Muscle layer of colon (tissue), 2 donors: ENCODE measurements around the gene ABCE1.

Source experiments
- H3K27ac ChIP-seq: one replicate; pipeline ENCODE4 v1.7.0; 2013; ENCODE audit warnings: low read depth, mild to moderate bottlenecking, low read length, moderate library complexity
- H3K27me3 ChIP-seq, 2 donors: one replicate each; pipeline ENCODE4 v1.7.0; 2013; ENCODE audit warnings: low read length in 2 of 2, mild to moderate bottlenecking in 2 of 2; ENCODE audit not compliant: insufficient read depth in 2 of 2, control insufficient read depth in 1 of 2
- H3K36me3 ChIP-seq: one replicate; pipeline ENCODE4 v1.7.0; 2013; ENCODE audit warnings: mild to moderate bottlenecking, low read length; ENCODE audit not compliant: insufficient read depth
- H3K4me1 ChIP-seq: one replicate; pipeline ENCODE4 v1.7.0; 2013; ENCODE audit warnings: mild to moderate bottlenecking, low read length; ENCODE audit not compliant: insufficient read depth
- H3K4me3 ChIP-seq, 2 donors: one replicate each; pipeline ENCODE4 v1.7.0; 2013; ENCODE audit warnings: low read length in 2 of 2, low read depth in 1 of 2, mild to moderate bottlenecking in 1 of 2, moderate library complexity in 1 of 2
- H3K9ac ChIP-seq: one replicate; pipeline ENCODE4 v1.7.0; 2013; ENCODE audit warnings: low read length
- H3K9me3 ChIP-seq: one replicate; pipeline ENCODE4 v1.7.0; 2013; ENCODE audit warnings: mild to moderate bottlenecking, low read length
- donor health status: abdominal sarcoma.
- donor health status: Adenocarcinoma of cecum.

Gene ABCE1

GRCh38 chr4:145154573-145154972 lies 56.5 kb downstream of the ABCE1 start:
- Histone ChIP-seq H3K9ac (no peak overlapping the region), H3K27me3 (no peaks in the 10 kb centered on the region), H3K27ac (no peak overlapping the region), H3K4me3 (no peak overlapping the region), H3K36me3 (peaks cover 43% of the 10 kb centered on the region), H3K4me1 (peaks cover 4% of the 10 kb centered on the region), H3K9me3 (no peaks in the 10 kb centered on the region)

GRCh38 chr4:145155268-145155870 lies 57.3 kb downstream of the ABCE1 start:
- H3K9me3 ChIP-seq = no peaks in the 10 kb centered on the region
- no peaks in the 10 kb centered on the region for H3K27me3 ChIP-seq
- H3K36me3 ChIP-seq = peaks cover 35% of the 10 kb centered on the region
- H3K27ac ChIP-seq = no peak overlapping the region
- H3K4me3 ChIP-seq = no peak overlapping the region
- H3K4me1 ChIP-seq = peaks cover 4% of the 10 kb centered on the region
- no peak overlapping the region for H3K9ac ChIP-seq

GRCh38 chr4:145156986-145157385 lies 58.9 kb downstream of the ABCE1 start:
- no peak overlapping the region for H3K9ac ChIP-seq
- no peak overlapping the region for H3K4me3 ChIP-seq
- no peaks in the 10 kb centered on the region for H3K9me3 ChIP-seq
- H3K27me3 ChIP-seq = no peaks in the 10 kb centered on the region
- H3K36me3 ChIP-seq = peaks cover 43% of the 10 kb centered on the region
- H3K4me1 ChIP-seq = peaks cover 4% of the 10 kb centered on the region
- no peak overlapping the region for H3K27ac ChIP-seq

GRCh38 chr4:145161549-145161948 lies 63.4 kb downstream of the ABCE1 start:
- no peaks in the 10 kb centered on the region for H3K4me1 ChIP-seq
- peaks cover 18% of the 10 kb centered on the region for H3K36me3 ChIP-seq
- no peaks in the 10 kb centered on the region for H3K9me3 ChIP-seq
- no peak overlapping the region for H3K4me3 ChIP-seq
- no peak overlapping the region for H3K27ac ChIP-seq
- no peaks in the 10 kb centered on the region for H3K27me3 ChIP-seq
- H3K9ac ChIP-seq = no peak overlapping the region

- H3K4me3 ChIP-seq = no peak overlapping the region
- peaks cover 12% of the 10 kb centered on the region for H3K36me3 ChIP-seq
- H3K27ac ChIP-seq = no peak overlapping the region
- no peaks in the 10 kb centered on the region for H3K27me3 ChIP-seq
- no peak overlapping the region for H3K9ac ChIP-seq
- no peaks in the 10 kb centered on the region for H3K9me3 ChIP-seq
- peaks cover 3% of the 10 kb centered on the region for H3K4me1 ChIP-seq
These were observed 69.8 kb downstream of the ABCE1 start for GRCh38 chr4:145167887-145168286.

GRCh38 chr4:145168581-145169187 lies 70.6 kb downstream of the ABCE1 start:
- Histone ChIP-seq H3K27me3 (no peaks in the 10 kb centered on the region), H3K4me1 (peaks cover 3% of the 10 kb centered on the region), H3K9me3 (no peaks in the 10 kb centered on the region), H3K9ac (no peak overlapping the region), H3K4me3 (no peak overlapping the region), H3K27ac (no peak overlapping the region), H3K36me3 (peaks cover 15% of the 10 kb centered on the region)

- Histone ChIP-seq H3K9me3 (no peaks in the 10 kb centered on the region), H3K27me3 (no peaks in the 10 kb centered on the region), H3K4me3 (no peak overlapping the region), H3K4me1 (peaks cover 3% of the 10 kb centered on the region), H3K27ac (no peak overlapping the region), H3K36me3 (peaks cover 18% of the 10 kb centered on the region), H3K9ac (no peak overlapping the region)
These were observed 72.1 kb downstream of the ABCE1 start for GRCh38 chr4:145170223-145170622.

- Histone ChIP-seq H3K9me3 (no peaks in the 10 kb centered on the region), H3K9ac (no peak overlapping the region), H3K36me3 (peaks cover 18% of the 10 kb centered on the region), H3K27ac (no peak overlapping the region), H3K4me1 (peaks cover 7% of the 10 kb centered on the region), H3K27me3 (no peaks in the 10 kb centered on the region), H3K4me3 (no peak overlapping the region)
These were observed 73.8 kb downstream of the ABCE1 start for GRCh38 chr4:145171911-145172310.

- Histone ChIP-seq H3K4me3 (no peak overlapping the region), H3K9me3 (no peaks in the 10 kb centered on the region), H3K4me1 (peaks cover 25% of the 10 kb centered on the region), H3K27me3 (no peaks in the 10 kb centered on the region), H3K36me3 (peaks cover 6% of the 10 kb centered on the region), H3K27ac (no peak overlapping the region), H3K9ac (no peak overlapping the region)
These were observed 78.7 kb downstream of the ABCE1 start for GRCh38 chr4:145176641-145177432.

GRCh38 chr4:145177511-145177905 lies 79.4 kb downstream of the ABCE1 start:
- peak overlapping the region in 1 of 2 donors; percentile 77 for H3K4me3 ChIP-seq
- H3K9me3 ChIP-seq = no peaks in the 10 kb centered on the region
- peak overlapping the region; percentile 2 for H3K27ac ChIP-seq
- peaks cover 6% of the 10 kb centered on the region for H3K36me3 ChIP-seq
- peaks cover 25% of the 10 kb centered on the region for H3K4me1 ChIP-seq
- peak overlapping the region; percentile 42 for H3K9ac ChIP-seq
- H3K27me3 ChIP-seq = no peaks in the 10 kb centered on the region

- Histone ChIP-seq H3K9me3 (no peaks in the 10 kb centered on the region), H3K36me3 (peaks cover 6% of the 10 kb centered on the region), H3K9ac (peak overlapping the region; percentile 42), H3K27ac (peak overlapping the region; percentile 54), H3K27me3 (no peaks in the 10 kb centered on the region), H3K4me3 (peak overlapping the region; percentile 33 to 77), H3K4me1 (peaks cover 22% of the 10 kb centered on the region)
These were observed 79.9 kb downstream of the ABCE1 start for GRCh38 chr4:145177906-145178538.
